ENCODE measurements around the gene TBC1D2B. TPM values are rescaled to one million over a fixed set of nuclear protein-coding genes. Genes with fewer than 3 reads are reported as not detected.

TBC1D2B gene
- 45.4 and 46.1 TPM in 2 replicates for total RNA-seq
- 30.1 and 30.8 TPM in 2 replicates for polyA plus RNA-seq
- polyA plus RNA-seq (2011; cell fraction: cytosol; rRNA removed), result 22.8 and 24.3 TPM in 2 replicates
- 96.5 and 114 TPM in 2 replicates for polyA plus RNA-seq (2011; cell fraction: nucleus; rRNA removed)
- polyA plus RNA-seq (2012), result 25.8 and 28.4 TPM in 2 replicates
- polyA minus RNA-seq, result 55.3 and 60.7 TPM in 2 replicates
- 10.5 TPM for polyA minus RNA-seq (2011; cell fraction: cytosol; rRNA and poly(A)+ RNA removed)
- 61.2 and 71.6 TPM in 2 replicates for polyA minus RNA-seq (2011; cell fraction: nucleus; rRNA and poly(A)+ RNA removed)
- percentile 75 among the genes with signal in this experiment for Bru-seq, nascent RNA
- percentile 74 among the genes with signal in this experiment for BruChase-seq, experiment 1, labeled RNA remaining after a 6-hour chase
- BruChase-seq, experiment 2, labeled RNA remaining after a 2-hour chase, result percentile 71 among the genes with signal in this experiment
- long read RNA-seq, full-length matches to known transcripts, result 18 of 24 reads
- long read RNA-seq, partial matches to known transcripts, result 4 of 24 reads
- long read RNA-seq, other reads (novel, unspliced or antisense), result 2 of 24 reads

- Histone ChIP-seq H3K4me2 (ENCODE audit: insufficient read depth, low read length) (peak within 1 kb of the TSS; percentile 70), H3K4me3 (replicated peaks in 1 of 3; ENCODE audit: insufficient read depth in 1 of 3, low read depth in 1 of 3, low read length in 3 of 3) (peak within 1 kb of the TSS; percentile 56 to 84 (median 63)), H3K9me3 (replicated peaks; ENCODE audit: control insufficient read depth, insufficient read depth, low read length) (no peaks in the 10 kb centered on the region), H3K9me1 (replicated peaks; ENCODE audit: control insufficient read depth, extremely low read depth, insufficient read depth, low read length) (no peaks in the 10 kb centered on the region), H3K27me3 (ENCODE audit: control insufficient read depth in 2 of 2, insufficient read depth in 2 of 2, low read length in 2 of 2) (no peaks in the 10 kb centered on the region), H3K4me1 (ENCODE audit: control insufficient read depth, extremely low read depth, insufficient read depth, low read length) (peaks cover 17% of the 10 kb centered on the region), H2AFZ (ENCODE audit: low read depth, low read length) (peak within 1 kb of the TSS; percentile 88), H3K79me2 (ENCODE audit: control insufficient read depth, insufficient read depth, low read length) (peaks cover 42% of the 10 kb centered on the region), H3K36me3 (ENCODE audit: control insufficient read depth in 2 of 2, extremely low read depth in 1 of 2, insufficient read depth in 2 of 2, low read length in 2 of 2) (no peaks in the 10 kb centered on the region), H3K9ac (replicated peaks; ENCODE audit: extremely low read depth, insufficient read depth, low read length) (peak within 1 kb of the TSS; percentile 36), H4K20me1 (replicated peaks; ENCODE audit: control insufficient read depth, extremely low read depth, insufficient read depth, low read length) (no peaks in the 10 kb centered on the region), H3K27ac (ENCODE audit: insufficient read depth, low read depth, low read length) (peak within 1 kb of the TSS; percentile 87)
- dilution Hi-C loops (cut with MboI; ENCODE audit: extremely low pct_ligation_motif_present, low sequenced_read_pairs) (no loop called here), intact Hi-C loops (cut with micrococcal nuclease) (loop anchor here (1.0 to 2.0 kb wide), 5 partner anchors 8 to 76 kb away; no protein-coding TSS in a partner anchor)
- POLR2A ChIA-PET, result no interaction called here
- no TSS peak for BruUV-seq (replicated peaks)
- peak; percentile 51 for DNase-seq (ENCODE audit: low read depth, low spot score)
- FAIRE-seq, result peak; percentile 54
- CTCF ChIA-PET, result interaction anchor here (2.4 to 2.5 kb wide), 2 partner anchors 31 kb away, joined by 12 to 14 read pairs; no protein-coding TSS in a partner anchor
- TF ChIP-seq MYC (IDR thresholded peaks at IDR 0.05; ENCODE audit: low read depth, low read length), result no peak
- no peak for TF ChIP-seq FOS (IDR thresholded peaks at IDR 0.05; ENCODE audit: borderline replicate concordance, insufficient read depth, low read length)
- TF ChIP-seq GATA2 (IDR thresholded peaks at IDR 0.05; ENCODE audit: insufficient read depth, insufficient read length, low read depth, low read length), result no peak
- TF ChIP-seq POLR2A (IDR thresholded peaks at IDR 0.05; ENCODE audit: low read depth, low read length), result peak; percentile 59
- TF ChIP-seq EZH2 (IDR thresholded peaks at IDR 0.05; ENCODE audit: borderline replicate concordance, low read depth, low read length, severe bottlenecking), result no peak
- no peak for TF ChIP-seq CTCF (IDR thresholded peaks at IDR 0.05; ENCODE audit: extremely low read depth in 1 of 2, insufficient read depth in 1 of 2, low read depth in 1 of 2, low read length in 2 of 2)
- TF ChIP-seq MAX (IDR thresholded peaks at IDR 0.05; ENCODE audit: insufficient read depth, insufficient read length), result no peak
- peak; percentile 48 for TF ChIP-seq POLR2AphosphoS5 (IDR thresholded peaks at IDR 0.05; ENCODE audit: insufficient read depth, low read depth, low read length)
These were observed at the start of gene TBC1D2B for GRCh38 chr15:78077053-78077870. TSS of gene TBC1D2B (minus strand) at chr15:78077711. CDS start at chr15:78077652, 59 bp downstream.

Data from endothelial cell of umbilical vein (primary cell).